HCT116 (cell line): ENCODE results near the gene TULP4. TPM values are rescaled to one million over a fixed set of nuclear protein-coding genes. Genes with fewer than 3 reads are reported as not detected.

ENCODE experiments used
- ATAC-seq: fragments of 200-7000 bp; cut with Tn5 transposase; 2 replicates; pipeline ENCODE4 v1.9.1; 2020; ENCODE audit warnings: mild to moderate bottlenecking, moderate library complexity
- BruUV-seq: library from RNA; stranded (reverse); fragments of 400-500 nt; replicated peaks from 2 replicates; lab custom pipeline; 2021; lab: Mats Ljungman, UMichigan
- CTCF ChIA-PET: fragments of 300-600 bp; sonication (Branson Sonifier 250); formaldehyde crosslinking; loops from one replicate; lab custom pipeline; 2021; ENCODE audit warnings: antibody characterized with exemption; lab: Charles Lee
- POLR2A ChIA-PET: fragments of 300-600, 350-600 bp; sonication (Branson Sonifier 250); formaldehyde crosslinking; loops from one replicate; lab custom pipeline; 2021; ENCODE audit warnings: antibody characterized with exemption; lab: Charles Lee
- RAD21 ChIA-PET, 2 experiments: fragments of 300-600 bp; sonication (Branson Sonifier 250); formaldehyde crosslinking; loops; one replicate each; lab custom pipeline; 2023; ENCODE audit warnings: low total read pairs in 2 of 2; ENCODE audit not compliant: uncharacterized antibody in 2 of 2, unreplicated experiment in 2 of 2, low non-redundant PET in 1 of 2; lab: Charles Lee
- DNase-seq: peaks from one replicate; pipeline ENCODE4 v3.0.0-alpha.2; 2010; ENCODE audit warnings: low read depth, low spot score
- H2AFZ ChIP-seq: fragments of 200-600 bp; shearing (Covaris generic), sonication (generic); 2 replicates; pipeline ENCODE4 v1.6.1; 2017; ENCODE audit warnings: low read depth, mixed run types, mixed read lengths, antibody characterized with exemption, low read length; ENCODE audit not compliant: poor library complexity, severe bottlenecking
- H3K27ac ChIP-seq: 2 replicates; pipeline ENCODE4 v1.5.1; 2012; ENCODE audit warnings: low read depth, low read length
- H3K27me3 ChIP-seq: fragments of 200-600 bp; sonication (generic); 2 replicates; pipeline ENCODE4 v1.6.1; 2016; ENCODE audit warnings: mixed run types, low read length, mixed read lengths; ENCODE audit not compliant: insufficient read depth
- H3K36me3 ChIP-seq, 2 experiments: fragments of 200-500 bp in 1 of 2; fragments of 200-600 bp in 1 of 2; sonication (Bioruptor generic) in 1 of 2; sonication (generic) in 1 of 2; 2 replicates each; pipeline versions ENCODE4 v1.5.1 to v1.6.1; 2014 to 2016; ENCODE audit warnings: low read length in 2 of 2, inconsistent platforms in 1 of 2, mixed read lengths in 1 of 2, mixed run types in 1 of 2; ENCODE audit not compliant: insufficient read depth in 2 of 2, control insufficient read depth in 1 of 2
- H3K4me1 ChIP-seq, 2 experiments: fragments of 200-600 bp in 1 of 2; sonication (generic) in 1 of 2; 2 replicates each; pipeline versions ENCODE4 v1.5.1 to v1.6.1; 2012 to 2017; ENCODE audit warnings: low read length in 2 of 2, inconsistent platforms in 1 of 2, mild to moderate bottlenecking in 1 of 2, mixed read lengths in 1 of 2, mixed run types in 1 of 2, moderate library complexity in 1 of 2; ENCODE audit not compliant: insufficient read depth in 2 of 2, control insufficient read depth in 1 of 2
- H3K4me2 ChIP-seq: fragments of 200-600 bp; sonication (generic); 2 replicates; pipeline ENCODE4 v1.6.1; 2017; ENCODE audit warnings: mixed run types, low read length, mixed read lengths
- H3K4me3 ChIP-seq, 2 experiments: fragments of 200-600 bp in 1 of 2; sonication (generic) in 1 of 2; replicated peaks in 1 of 2; 2 replicates each; pipeline ENCODE4 v1.5.1; 2011 to 2016; ENCODE audit warnings: low read length in 2 of 2, control low read depth in 1 of 2, low read depth in 1 of 2, mild to moderate bottlenecking in 1 of 2, mixed read lengths in 1 of 2, mixed run types in 1 of 2
- H3K79me2 ChIP-seq: fragments of 200-600 bp; sonication (generic); 2 replicates; pipeline ENCODE4 v1.6.1; 2017; ENCODE audit warnings: mild to moderate bottlenecking, mixed run types, low read length, moderate library complexity, mixed read lengths; ENCODE audit not compliant: insufficient read depth
- H3K9ac ChIP-seq: fragments of 200-600 bp; sonication (generic); 2 replicates; pipeline ENCODE4 v1.6.1; 2016; ENCODE audit warnings: low read length, mixed read lengths
- H3K9me2 ChIP-seq: fragments of 200-600 bp; sonication (generic), shearing (Covaris generic); 2 replicates; pipeline ENCODE4 v1.6.1; 2017; ENCODE audit warnings: mixed run types, mild to moderate bottlenecking, moderate library complexity; ENCODE audit not compliant: insufficient read depth
- H3K9me3 ChIP-seq, 2 experiments: fragments of 200-500 bp in 1 of 2; fragments of 200-600 bp in 1 of 2; sonication (Bioruptor generic) in 1 of 2; sonication (generic) in 1 of 2; 2 replicates each; pipeline ENCODE4 v1.6.1; 2014 to 2017; ENCODE audit warnings: low read length in 2 of 2, mixed read lengths in 2 of 2, inconsistent platforms in 1 of 2, low read depth in 1 of 2, mild to moderate bottlenecking in 1 of 2, mixed run types in 1 of 2, moderate library complexity in 1 of 2; ENCODE audit not compliant: control insufficient read depth in 1 of 2, insufficient read depth in 1 of 2
- H4K20me1 ChIP-seq: fragments of 200-600 bp; sonication (generic), shearing (Covaris generic); 2 replicates; pipeline ENCODE4 v1.6.1; 2017; ENCODE audit warnings: mixed run types, mild to moderate bottlenecking, moderate library complexity; ENCODE audit not compliant: insufficient read depth
- CBX3 ChIP-seq: IDR thresholded peaks from 2 replicates; pipeline ENCODE4 v1.6.1; 2012; ENCODE audit warnings: low read depth
- CEBPB ChIP-seq: IDR thresholded peaks from 2 replicates; pipeline ENCODE4 v1.6.1; 2012; ENCODE audit warnings: low read depth
- EGR1 ChIP-seq: IDR thresholded peaks from 2 replicates; pipeline ENCODE4 v1.6.1; 2012; ENCODE audit warnings: low read depth
- ELF1 ChIP-seq: IDR thresholded peaks from 2 replicates; pipeline ENCODE4 v1.6.1; 2012; ENCODE audit warnings: low read depth, borderline replicate concordance
- EZH2phosphoT487 ChIP-seq: fragments of 200-600 bp; IDR thresholded peaks from 2 replicates; pipeline ENCODE4 v1.6.1; 2018; ENCODE audit warnings: antibody characterized with exemption, borderline replicate concordance
- FOSL1 ChIP-seq: IDR thresholded peaks from 2 replicates; pipeline ENCODE4 v1.6.1; 2012; ENCODE audit warnings: low read depth
- MAX ChIP-seq: IDR thresholded peaks from 2 replicates; pipeline ENCODE4 v1.6.1; 2012
- POLR2A ChIP-seq: IDR thresholded peaks from 2 replicates; pipeline ENCODE4 v1.7.0; 2011; ENCODE audit warnings: borderline replicate concordance; ENCODE audit not compliant: insufficient read depth, insufficient read length; ENCODE audit errors: extremely low read depth
- RAD21 ChIP-seq: IDR thresholded peaks from 2 replicates; pipeline ENCODE4 v1.6.1; 2012; ENCODE audit warnings: low read depth, mild to moderate bottlenecking
- REST ChIP-seq: IDR thresholded peaks from 2 replicates; pipeline ENCODE4 v1.6.1; 2012; ENCODE audit warnings: low read depth
- SIN3A ChIP-seq: IDR thresholded peaks from 2 replicates; pipeline ENCODE4 v1.6.1; 2012; ENCODE audit warnings: low read depth
- SP1 ChIP-seq: IDR thresholded peaks from 2 replicates; pipeline ENCODE4 v1.6.1; 2012; ENCODE audit warnings: low read depth
- SRF ChIP-seq: IDR thresholded peaks from 2 replicates; pipeline ENCODE4 v1.6.1; 2012; ENCODE audit warnings: low read depth
- TCF7L2 ChIP-seq: IDR thresholded peaks from 2 replicates; pipeline ENCODE4 v1.7.0; 2011; ENCODE audit warnings: borderline replicate concordance, inconsistent platforms; ENCODE audit not compliant: insufficient read depth, insufficient read length; ENCODE audit errors: extremely low read depth
- ZBTB33 ChIP-seq: IDR thresholded peaks from 2 replicates; pipeline ENCODE4 v1.6.1; 2011; ENCODE audit warnings: mild to moderate bottlenecking, low read length, moderate library complexity; ENCODE audit not compliant: insufficient replicate concordance; ENCODE audit errors: extremely low read depth
- ZFX ChIP-seq: fragments of 450-650 bp; IDR thresholded peaks from 2 replicates; pipeline ENCODE4 v1.6.1; 2017
- intact Hi-C: fragments of 100-400 bp; cut with micrococcal nuclease; formaldehyde crosslinking; loops from 2 replicates; pipeline ENCODE4 v1.10.0; 2022
- total RNA-seq: library from RNA; stranded (reverse); gene quantifications from one replicate; pipeline ENCODE4 v1.2.1, GENCODE V29; 2021; ENCODE audit not compliant: unreplicated experiment
- TF ChIP-seq, protein P1 (sequence below), 3 experiments: fragments of 200-600 bp in 1 of 3; sonication (generic) in 1 of 3; IDR thresholded peaks in 2 of 3; conservative IDR thresholded peaks in 1 of 3; 2 replicates each; pipeline ENCODE4 v1.5.1; 2012 to 2017; ENCODE audit warnings: low read depth in 2 of 3, low read length in 2 of 3, antibody characterized with exemption in 1 of 3, borderline replicate concordance in 1 of 3, control low read depth in 1 of 3, mild to moderate bottlenecking in 1 of 3, mixed read lengths in 1 of 3, mixed run types in 1 of 3, moderate library complexity in 1 of 3; ENCODE audit not compliant: insufficient read depth in 1 of 3
- TF ChIP-seq, protein P2 (sequence below): IDR thresholded peaks from 2 replicates; pipeline ENCODE4 v1.6.1; 2012

Gene TULP4
- total RNA-seq, 1 experiment from 2014 or later = 70.8 TPM

DNA sequence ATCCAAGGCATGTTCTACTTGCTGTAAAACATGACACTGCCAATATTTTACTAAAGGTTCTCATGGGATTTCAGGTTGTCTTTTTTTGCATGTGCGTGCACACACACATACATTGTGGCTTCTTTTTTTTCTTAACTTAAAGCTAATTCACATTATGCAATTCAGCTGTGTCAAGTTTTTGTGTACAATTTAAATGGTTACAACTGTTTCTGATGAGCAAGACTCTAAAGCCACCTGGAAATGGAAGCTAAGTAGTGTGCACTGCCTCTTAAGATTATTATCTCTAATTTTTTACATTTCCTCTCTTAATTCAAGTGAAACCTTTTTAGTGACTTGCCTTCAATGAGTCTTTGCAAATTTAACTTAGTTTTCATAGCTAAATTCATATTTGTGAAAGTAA, 75.3 kb downstream of the TULP4 start:
- Histone ChIP-seq H3K4me2 (no peak overlapping the region), H3K9me3 (no peaks in the 10 kb centered on the region), H3K27me3 (no peaks in the 10 kb centered on the region), H2AFZ (no peak overlapping the region), H4K20me1 (0 out of 2 replicates have a peak, but pooled peaks cover 7% of the 10 kb centered on the region), H3K4me3 (no peak overlapping the region), H3K79me2 (peaks cover 12% of the 10 kb centered on the region; the same call in 1 of the 2 replicates), H3K36me3 (no peaks in the 10 kb centered on the region), H3K9me2 (no peaks in the 10 kb centered on the region), H3K4me1 (no peaks in the 10 kb centered on the region), H3K27ac (no peak overlapping the region), H3K9ac (no peak overlapping the region)
- CTCF ChIA-PET = interaction anchor here (1.0 to 1.6 kb wide), 2 partner anchors 166 to 173 kb away, joined by 3 to 7 read pairs; no protein-coding TSS in a partner anchor
- no peak for TF ChIP-seq CEBPB
- TF ChIP-seq ZFX = no peak
- TF ChIP-seq FOSL1 = no peak
- no peak for TF ChIP-seq EZH2phosphoT487
- TF ChIP-seq SRF = no peak
- TF ChIP-seq EGR1 = no peak
- no peak for TF ChIP-seq SIN3A
- no peak for TF ChIP-seq ZBTB33
- TF ChIP-seq CBX3 = no peak
- no peak for TF ChIP-seq SP1
- no peak for TF ChIP-seq ELF1
- no peak for TF ChIP-seq POLR2A
- TF ChIP-seq RAD21 = no peak
- TF ChIP-seq, protein P1, sequence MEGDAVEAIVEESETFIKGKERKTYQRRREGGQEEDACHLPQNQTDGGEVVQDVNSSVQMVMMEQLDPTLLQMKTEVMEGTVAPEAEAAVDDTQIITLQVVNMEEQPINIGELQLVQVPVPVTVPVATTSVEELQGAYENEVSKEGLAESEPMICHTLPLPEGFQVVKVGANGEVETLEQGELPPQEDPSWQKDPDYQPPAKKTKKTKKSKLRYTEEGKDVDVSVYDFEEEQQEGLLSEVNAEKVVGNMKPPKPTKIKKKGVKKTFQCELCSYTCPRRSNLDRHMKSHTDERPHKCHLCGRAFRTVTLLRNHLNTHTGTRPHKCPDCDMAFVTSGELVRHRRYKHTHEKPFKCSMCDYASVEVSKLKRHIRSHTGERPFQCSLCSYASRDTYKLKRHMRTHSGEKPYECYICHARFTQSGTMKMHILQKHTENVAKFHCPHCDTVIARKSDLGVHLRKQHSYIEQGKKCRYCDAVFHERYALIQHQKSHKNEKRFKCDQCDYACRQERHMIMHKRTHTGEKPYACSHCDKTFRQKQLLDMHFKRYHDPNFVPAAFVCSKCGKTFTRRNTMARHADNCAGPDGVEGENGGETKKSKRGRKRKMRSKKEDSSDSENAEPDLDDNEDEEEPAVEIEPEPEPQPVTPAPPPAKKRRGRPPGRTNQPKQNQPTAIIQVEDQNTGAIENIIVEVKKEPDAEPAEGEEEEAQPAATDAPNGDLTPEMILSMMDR (IDR thresholded peaks at IDR 0.05 in 2 of 3, conservative IDR thresholded peaks at IDR 0.05 in 1 of 3; ENCODE audit: borderline replicate concordance in 1 of 3, insufficient read depth in 1 of 3, low read depth in 2 of 3, low read length in 2 of 3) = no peak
- TF ChIP-seq, protein P2, sequence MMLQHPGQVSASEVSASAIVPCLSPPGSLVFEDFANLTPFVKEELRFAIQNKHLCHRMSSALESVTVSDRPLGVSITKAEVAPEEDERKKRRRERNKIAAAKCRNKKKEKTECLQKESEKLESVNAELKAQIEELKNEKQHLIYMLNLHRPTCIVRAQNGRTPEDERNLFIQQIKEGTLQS = no peak
- TF ChIP-seq REST = no peak
- TF ChIP-seq TCF7L2 = no peak
- no peak for TF ChIP-seq MAX
- RAD21 ChIA-PET = no interaction called here
- POLR2A ChIA-PET = no interaction called here
- ATAC-seq = no peak
- intact Hi-C loops = loop anchor here (5.0 kb wide), 1 partner anchor 165 kb away; no protein-coding TSS in a partner anchor
- BruUV-seq = no TSS peak
- no peak for DNase-seq
